Measurements from ENCODE around the gene EBLN2. TPM values are rescaled to one million over a fixed set of nuclear protein-coding genes. Genes with fewer than 3 reads are reported as not detected.
A peak's percentile ranks its signal among the peaks of the same experiment; 100 is the strongest.

Gene EBLN2
- total and polyA plus RNA-seq, 2 experiments from 2014 or later, result 4.7 to 9.9 TPM

GRCh38 chr3:73052857-73053256 lies 8.6 kb upstream of the EBLN2 start:
- TF ChIP-seq NANOG (IDR thresholded peaks at IDR 0.05; ENCODE audit: borderline replicate concordance) (no peak), CTCF (conservative IDR thresholded peaks at IDR 0.05; ENCODE audit: low read depth in 2 of 2) (no peak)
- Histone ChIP-seq H4K20me1 (replicated peaks; ENCODE audit: insufficient read depth) (peaks cover 42% of the 10 kb centered on the region), H3K79me2 (replicated peaks; ENCODE audit: insufficient read depth) (no peaks in the 10 kb centered on the region; the same call in none of the 2 replicates)

GRCh38 chr3:73055583-73055982 lies 5.9 kb upstream of the EBLN2 start:
- TF ChIP-seq CREB1 (CRISPR knock-in tag; IDR thresholded peaks at IDR 0.05; ENCODE audit: low read depth) (no peak), POLR2AphosphoS5 (IDR thresholded peaks at IDR 0.05; ENCODE audit: low read depth) (no peak)
- Mint-ChIP-seq H3K27me3 (ENCODE audit: insufficient read depth, low read depth, poor library complexity) (no peaks in the 10 kb centered on the region), H3K27ac (no peak overlapping the region), H3K4me3 (no peak overlapping the region), H3K36me3 (ENCODE audit: low read depth) (peaks cover 24% of the 10 kb centered on the region; the same call in 2 of the 3 replicates), H3K9me3 (no peaks in the 10 kb centered on the region), H3K4me1 (peaks cover 12% of the 10 kb centered on the region; the same call in 2 of the 3 replicates)
- Histone ChIP-seq H3K79me2 (replicated peaks; ENCODE audit: insufficient read depth) (no peaks in the 10 kb centered on the region; the same call in none of the 2 replicates), H3K4me1 (ENCODE audit: insufficient read depth) (no peaks in the 10 kb centered on the region; the same call in 1 of the 2 replicates), H3K4me2 (no peak overlapping the region), H3K36me3 (ENCODE audit: insufficient read depth) (no peaks in the 10 kb centered on the region), H3F3A (replicated peaks; ENCODE audit: low read depth) (no peaks in the 10 kb centered on the region), H3K9me2 (ENCODE audit: insufficient read depth) (no peaks in the 10 kb centered on the region), H2AFZ (no peak overlapping the region), H4K20me1 (replicated peaks; ENCODE audit: insufficient read depth) (peaks cover 45% of the 10 kb centered on the region), H3K27ac (ENCODE audit: low read depth) (no peak overlapping the region; the same call in 1 of the 2 replicates), H3K4me3 (no peak overlapping the region), H3K27me3 (ENCODE audit: insufficient read depth) (no peaks in the 10 kb centered on the region)
- ATAC-seq (0 out of 3 replicates have a peak, but pooled peaks have one; percentile 26), DNase-seq (ENCODE audit: low spot score) (no peak)

More at GRCh38 chr3:73052857-73053256, 8.6 kb upstream of the EBLN2 start:
- Mint-ChIP-seq H3K4me1 (peaks cover 14% of the 10 kb centered on the region; the same call in 2 of the 3 replicates), H3K36me3 (ENCODE audit: low read depth) (peaks cover 31% of the 10 kb centered on the region; the same call in 2 of the 3 replicates), H3K27me3 (ENCODE audit: insufficient read depth, low read depth, poor library complexity) (no peaks in the 10 kb centered on the region), H3K4me3 (no peak overlapping the region), H3K27ac (no peak overlapping the region), H3K9me3 (no peaks in the 10 kb centered on the region)
- Histone ChIP-seq H3K36me3 (ENCODE audit: insufficient read depth) (no peaks in the 10 kb centered on the region), H3K4me1 (ENCODE audit: insufficient read depth) (no peaks in the 10 kb centered on the region; the same call in 1 of the 2 replicates), H3K4me2 (no peak overlapping the region), H3K4me3 (no peak overlapping the region), H3F3A (replicated peaks; ENCODE audit: low read depth) (no peaks in the 10 kb centered on the region), H3K27ac (ENCODE audit: low read depth) (no peak overlapping the region), H2AFZ (no peak overlapping the region), H3K27me3 (ENCODE audit: insufficient read depth) (no peaks in the 10 kb centered on the region), H3K9me2 (ENCODE audit: insufficient read depth) (no peaks in the 10 kb centered on the region)
- ATAC-seq (no peak), DNase-seq (ENCODE audit: low spot score) (no peak)

GRCh38 chr3:73056014-73056844 lies 5.2 kb upstream of the EBLN2 start:
- Histone ChIP-seq H3K4me1 (ENCODE audit: insufficient read depth) (no peaks in the 10 kb centered on the region; the same call in 1 of the 2 replicates), H3K36me3 (ENCODE audit: insufficient read depth) (0 out of 2 replicates have a peak, but pooled peaks cover 2% of the 10 kb centered on the region), H3K27ac (ENCODE audit: low read depth) (peak overlapping the region; percentile 39; the same call in 1 of the 2 replicates), H3K79me2 (replicated peaks; ENCODE audit: insufficient read depth) (no peaks in the 10 kb centered on the region; the same call in none of the 2 replicates), H3K4me3 (no peak overlapping the region), H2AFZ (no peak overlapping the region), H3F3A (replicated peaks; ENCODE audit: low read depth) (no peaks in the 10 kb centered on the region), H3K27me3 (ENCODE audit: insufficient read depth) (no peaks in the 10 kb centered on the region), H4K20me1 (replicated peaks; ENCODE audit: insufficient read depth) (peaks cover 38% of the 10 kb centered on the region), H3K4me2 (no peak overlapping the region), H3K9me2 (ENCODE audit: insufficient read depth) (no peaks in the 10 kb centered on the region)
- TF ChIP-seq CTCF (conservative IDR thresholded peaks at IDR 0.05; ENCODE audit: low read depth in 2 of 2) (peak; percentile 51 to 53), REST (IDR thresholded peaks at IDR 0.05; ENCODE audit: unreplicated experiment) (no peak)
- no peak overlapping the region for H3K27ac Mint-ChIP-seq
- no peak overlapping the region for H3K4me3 Mint-ChIP-seq
- peaks cover 12% of the 10 kb centered on the region; the same call in 2 of the 3 replicates for H3K4me1 Mint-ChIP-seq
- DNase-seq (ENCODE audit: low spot score) (peak; percentile 59), ATAC-seq (0 out of 3 replicates have a peak, but pooled peaks have one; percentile 28)
- H3K27me3 Mint-ChIP-seq (ENCODE audit: insufficient read depth, low read depth, poor library complexity), result no peaks in the 10 kb centered on the region
- no peaks in the 10 kb centered on the region for H3K9me3 Mint-ChIP-seq
- H3K36me3 Mint-ChIP-seq (ENCODE audit: low read depth), result peaks cover 21% of the 10 kb centered on the region; the same call in 2 of the 3 replicates

Measured in GM23338 (cell line).